ENCODE results near the gene NDC1.

DNA sequence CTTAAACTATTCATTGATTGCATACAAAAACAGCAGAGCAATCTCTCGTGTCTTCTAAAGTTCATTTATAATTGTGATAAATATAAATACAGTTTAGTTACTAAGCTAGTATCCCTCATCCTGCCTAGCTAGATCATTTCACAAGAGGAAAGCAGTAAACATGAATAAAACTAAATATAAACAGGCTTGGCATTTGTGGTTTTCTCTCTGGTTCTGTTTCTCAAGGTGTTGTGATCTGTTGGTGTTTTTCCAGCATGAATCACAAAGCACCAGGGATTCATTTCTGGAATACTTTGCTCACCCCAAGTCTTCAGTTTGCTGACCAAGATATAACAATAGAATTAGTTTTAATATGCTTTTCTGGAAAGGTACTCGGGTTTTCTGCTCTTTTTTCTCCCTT is 66.4 kb downstream of the NDC1 start:
- TF ChIP-seq, protein P1, sequence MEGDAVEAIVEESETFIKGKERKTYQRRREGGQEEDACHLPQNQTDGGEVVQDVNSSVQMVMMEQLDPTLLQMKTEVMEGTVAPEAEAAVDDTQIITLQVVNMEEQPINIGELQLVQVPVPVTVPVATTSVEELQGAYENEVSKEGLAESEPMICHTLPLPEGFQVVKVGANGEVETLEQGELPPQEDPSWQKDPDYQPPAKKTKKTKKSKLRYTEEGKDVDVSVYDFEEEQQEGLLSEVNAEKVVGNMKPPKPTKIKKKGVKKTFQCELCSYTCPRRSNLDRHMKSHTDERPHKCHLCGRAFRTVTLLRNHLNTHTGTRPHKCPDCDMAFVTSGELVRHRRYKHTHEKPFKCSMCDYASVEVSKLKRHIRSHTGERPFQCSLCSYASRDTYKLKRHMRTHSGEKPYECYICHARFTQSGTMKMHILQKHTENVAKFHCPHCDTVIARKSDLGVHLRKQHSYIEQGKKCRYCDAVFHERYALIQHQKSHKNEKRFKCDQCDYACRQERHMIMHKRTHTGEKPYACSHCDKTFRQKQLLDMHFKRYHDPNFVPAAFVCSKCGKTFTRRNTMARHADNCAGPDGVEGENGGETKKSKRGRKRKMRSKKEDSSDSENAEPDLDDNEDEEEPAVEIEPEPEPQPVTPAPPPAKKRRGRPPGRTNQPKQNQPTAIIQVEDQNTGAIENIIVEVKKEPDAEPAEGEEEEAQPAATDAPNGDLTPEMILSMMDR (IDR thresholded peaks at IDR 0.05), result no peak
- no peak for TF ChIP-seq POLR2A (IDR thresholded peaks at IDR 0.05)

Data from sigmoid colon (tissue), 3 donors.